Esophagus muscularis mucosa (tissue), 4 donors: ENCODE data around the gene TPGS1. TPM values are rescaled to one million over a fixed set of nuclear protein-coding genes. Genes with fewer than 3 reads are reported as not detected.

Experiments
- DNase-seq: peaks from one replicate; pipeline ENCODE4 v3.0.0-alpha.2; 2017; ENCODE audit errors: extremely low spot score
- H3K27ac ChIP-seq, 4 donors: fragments of 200-600 bp; sonication (generic); replicated peaks in 1 of 4; 1 replicate in 3 of 4; 2 replicates in 1 of 4; pipeline ENCODE4 v1.5.1; 2016 to 2019; ENCODE audit warnings: mild to moderate bottlenecking in 1 of 4
- H3K27me3 ChIP-seq, 4 donors: fragments of 200-600 bp; sonication (generic); one replicate each; pipeline versions ENCODE4 v1.5.1 to v1.6.0; 2016 to 2019
- H3K36me3 ChIP-seq, 4 donors: fragments of 200-600 bp; sonication (generic); one replicate each; pipeline ENCODE4 v1.5.1; 2016 to 2019
- H3K4me1 ChIP-seq, 4 donors: fragments of 200-600 bp; sonication (generic); one replicate each; pipeline ENCODE4 v1.5.1; 2016 to 2019
- H3K4me3 ChIP-seq, 4 donors: fragments of 200-600 bp; sonication (generic); 1 replicate in 2 of 4; 2 replicates in 2 of 4; pipeline ENCODE4 v1.5.1; 2016 to 2019; ENCODE audit warnings: mild to moderate bottlenecking in 4 of 4, moderate library complexity in 1 of 4
- H3K9me3 ChIP-seq, 4 donors: fragments of 200-600 bp; sonication (generic); 1 replicate in 3 of 4; 2 replicates in 1 of 4; pipeline ENCODE4 v1.5.1; 2016 to 2019
- CTCF ChIP-seq, 3 experiments: fragments of 200-600 bp in 2 of 3; fragments of 450-650 bp in 1 of 3; sonication (generic) in 2 of 3; IDR thresholded peaks; one replicate each; pipeline ENCODE4 v1.5.1; 2017 to 2019; ENCODE audit warnings: antibody characterized with exemption in 3 of 3, mild to moderate bottlenecking in 2 of 3, moderate library complexity in 1 of 3
- EP300 ChIP-seq: sonication (generic); formaldehyde crosslinking; IDR thresholded peaks from one replicate; pipeline ENCODE4 v1.6.1; 2017; ENCODE audit warnings: antibody characterized with exemption
- POLR2A ChIP-seq: fragments of 450-650 bp; IDR thresholded peaks from one replicate; pipeline ENCODE4 v1.6.1; 2017; ENCODE audit warnings: antibody characterized with exemption, moderate library complexity, mild to moderate bottlenecking, low read depth
- POLR2AphosphoS5 ChIP-seq, 2 donors: sonication (generic); formaldehyde crosslinking; IDR thresholded peaks; one replicate each; pipeline ENCODE4 v1.6.1; 2017; ENCODE audit warnings: antibody characterized with exemption in 2 of 2
- WGBS: methylation state at CpG from one replicate; pipeline ENCODE4 v1.1.5; 2018; 5-methylcytosine and 5-hydroxymethylcytosine counted together
- intact Hi-C: fragments of 100-400 bp; cut with DNase I; formaldehyde crosslinking; loops from one replicate; pipeline ENCODE4 v1.15.1; 2023
- total RNA-seq, 4 donors: library from RNA; depleted of rRNA; stranded (reverse); fragments of >200 nt; gene quantifications; one replicate each; pipeline versions ENCODE4 v1.1.0 to v1.2.1, GENCODE V29; 2016

Gene TPGS1
- total RNA-seq, 4 donors from 2014 or later = 61.7 to 86.6 (median 64.4) TPM

- TF ChIP-seq EP300 (no peak), CTCF (IDR thresholded peaks at IDR 0.05) (no peak), POLR2A (no peak), POLR2AphosphoS5 (IDR thresholded peaks at IDR 0.05) (no peak)
- intact Hi-C loops = no loop called here
- no peak overlapping the region for H3K4me3 ChIP-seq
- peaks cover 0 to 27% (median 13%) of the 10 kb centered on the region in 4 donors for H3K27me3 ChIP-seq
- peaks cover 8 to 35% (median 28%) of the 10 kb centered on the region in 4 donors for H3K4me1 ChIP-seq
- H3K36me3 ChIP-seq = no peaks in the 10 kb centered on the region
- no peaks in the 10 kb centered on the region for H3K9me3 ChIP-seq
- no peak overlapping the region for H3K27ac ChIP-seq
- 79% methylated on average over 9 of the region's 19 CpGs for WGBS
- no peak for DNase-seq
These were observed 15.2 kb upstream of the TPGS1 start for GRCh38 chr19:492091-492531.

- Histone ChIP-seq H3K4me3 (no peak overlapping the region), H3K27me3 (peaks cover 3 to 41% (median 27%) of the 10 kb centered on the region in 4 donors), H3K36me3 (no peaks in the 10 kb centered on the region), H3K27ac (no peak overlapping the region), H3K9me3 (no peaks in the 10 kb centered on the region), H3K4me1 (peaks cover 16 to 42% (median 33%) of the 10 kb centered on the region in 4 donors)
- 68% methylated on average over 23 of the region's 23 CpGs for WGBS
- intact Hi-C loops = no loop called here
- DNase-seq = no peak
- TF ChIP-seq POLR2A (no peak), POLR2AphosphoS5 (IDR thresholded peaks at IDR 0.05) (no peak), CTCF (IDR thresholded peaks at IDR 0.05) (no peak), EP300 (no peak)
These were observed 13.7 kb upstream of the TPGS1 start for GRCh38 chr19:493391-494170.

- no peak for DNase-seq
- peaks cover 3 to 50% (median 36%) of the 10 kb centered on the region in 4 donors for H3K27me3 ChIP-seq
- 55% methylated on average over 13 of the region's 22 CpGs for WGBS
- no peaks in the 10 kb centered on the region for H3K9me3 ChIP-seq
- H3K27ac ChIP-seq = no peak overlapping the region
- peaks cover 14 to 39% (median 31%) of the 10 kb centered on the region in 4 donors for H3K4me1 ChIP-seq
- H3K36me3 ChIP-seq = no peaks in the 10 kb centered on the region
- no peak for TF ChIP-seq POLR2A
- no peak for TF ChIP-seq EP300
- TF ChIP-seq POLR2AphosphoS5 (IDR thresholded peaks at IDR 0.05) = no peak
- TF ChIP-seq CTCF (IDR thresholded peaks at IDR 0.05) = no peak
- intact Hi-C loops = no loop called here
- H3K4me3 ChIP-seq = no peak overlapping the region
These were observed 12.9 kb upstream of the TPGS1 start for GRCh38 chr19:494171-495080.

GRCh38 chr19:495081-495401, 12.3 kb upstream of the TPGS1 start:
- intact Hi-C loops = no loop called here
- 52% methylated on average over 9 of the region's 10 CpGs for WGBS
- H3K27ac ChIP-seq = no peak overlapping the region
- no peak for DNase-seq
- H3K27me3 ChIP-seq = peaks cover 3 to 56% (median 37%) of the 10 kb centered on the region in 4 donors
- H3K4me1 ChIP-seq = peaks cover 8 to 33% (median 25%) of the 10 kb centered on the region in 4 donors
- no peaks in the 10 kb centered on the region for H3K9me3 ChIP-seq
- TF ChIP-seq CTCF (IDR thresholded peaks at IDR 0.05) (no peak), POLR2A (no peak), EP300 (no peak), POLR2AphosphoS5 (IDR thresholded peaks at IDR 0.05) (no peak)
- H3K4me3 ChIP-seq = no peak overlapping the region
- no peaks in the 10 kb centered on the region for H3K36me3 ChIP-seq
